Measurements from ENCODE around the gene ENPP5.
A peak's percentile ranks its signal among the peaks of the same experiment; 100 is the strongest.

ENPP5 gene

GRCh38 chr6:46144270-46144669 lies 26.5 kb downstream of the ENPP5 start:
- Histone ChIP-seq H3K4me1 (ENCODE audit: control insufficient read depth, insufficient read depth, low read length) (no peaks in the 10 kb centered on the region), H3K36me3 (ENCODE audit: control insufficient read depth in 2 of 2, insufficient read depth in 1 of 2, low read length in 2 of 2) (peaks cover 0 to 7% of the 10 kb centered on the region in 2 experiments; a peak in 1 of 3 replicates), H3K9me3 (ENCODE audit: control insufficient read depth, insufficient read depth, low read depth, low read length) (no peaks in the 10 kb centered on the region), H3K27ac (ENCODE audit: extremely low read depth, low read depth, low read length) (no peak overlapping the region), H3K4me3 (ENCODE audit: low read depth, low read length) (no peak overlapping the region)
- ChIA-PET CTCF (interaction anchor here (0.9 kb wide), 1 partner anchor 15 kb away, joined by 3 read pairs; no protein-coding TSS in a partner anchor), POLR2A (no interaction called here)
- no peak for TF ChIP-seq ZNF311 (tag by site-specific recombination; IDR thresholded peaks at IDR 0.05; ENCODE audit: borderline replicate concordance)
- 0 out of 2 replicates have a peak, but pooled peaks have one; percentile 19 for TF ChIP-seq PRDM6 (tag by site-specific recombination; IDR thresholded peaks at IDR 0.05)

DNA sequence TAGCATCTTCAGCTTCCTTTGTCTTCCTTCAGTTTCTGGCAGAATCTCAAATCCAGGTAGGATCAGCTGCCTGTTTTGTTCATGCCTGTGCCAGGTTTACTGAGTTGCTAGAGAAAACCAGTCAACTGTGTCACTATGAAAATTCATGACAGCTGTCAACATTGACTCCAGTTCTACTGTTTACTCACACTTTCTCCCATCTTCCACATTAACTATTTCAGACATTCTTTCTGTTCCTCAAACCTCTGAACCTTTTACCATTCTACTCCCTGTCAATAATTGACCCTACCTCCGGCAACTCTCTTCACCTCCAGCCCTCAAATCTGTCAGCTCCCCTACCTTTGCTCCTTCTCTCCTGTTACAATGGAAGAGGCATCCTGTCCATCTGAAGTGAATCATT lies 32.5 kb downstream of the ENPP5 start:
- CTCF ChIA-PET, result interaction anchor here (0.9 kb wide), 1 partner anchor 32 kb away, joined by 3 read pairs; no protein-coding TSS in a partner anchor
- TF ChIP-seq, protein P1, sequence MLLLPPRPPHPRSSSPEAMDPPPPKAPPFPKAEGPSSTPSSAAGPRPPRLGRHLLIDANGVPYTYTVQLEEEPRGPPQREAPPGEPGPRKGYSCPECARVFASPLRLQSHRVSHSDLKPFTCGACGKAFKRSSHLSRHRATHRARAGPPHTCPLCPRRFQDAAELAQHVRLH (tag by site-specific recombination; IDR thresholded peaks at IDR 0.05), result no peak
- TF ChIP-seq ZNF555 (tag by site-specific recombination; conservative IDR thresholded peaks at IDR 0.05), result no peak
- TF ChIP-seq ZNF701 (tag by site-specific recombination; IDR thresholded peaks at IDR 0.05), result no peak
- TF ChIP-seq PRDM2 (tag by site-specific recombination; IDR thresholded peaks at IDR 0.05; ENCODE audit: borderline replicate concordance), result no peak
- TF ChIP-seq ZNF837 (tag by site-specific recombination; IDR thresholded peaks at IDR 0.05), result no peak
- no peak for TF ChIP-seq ZNF629 (tag by site-specific recombination; IDR thresholded peaks at IDR 0.05)
- TF ChIP-seq, protein P2, sequence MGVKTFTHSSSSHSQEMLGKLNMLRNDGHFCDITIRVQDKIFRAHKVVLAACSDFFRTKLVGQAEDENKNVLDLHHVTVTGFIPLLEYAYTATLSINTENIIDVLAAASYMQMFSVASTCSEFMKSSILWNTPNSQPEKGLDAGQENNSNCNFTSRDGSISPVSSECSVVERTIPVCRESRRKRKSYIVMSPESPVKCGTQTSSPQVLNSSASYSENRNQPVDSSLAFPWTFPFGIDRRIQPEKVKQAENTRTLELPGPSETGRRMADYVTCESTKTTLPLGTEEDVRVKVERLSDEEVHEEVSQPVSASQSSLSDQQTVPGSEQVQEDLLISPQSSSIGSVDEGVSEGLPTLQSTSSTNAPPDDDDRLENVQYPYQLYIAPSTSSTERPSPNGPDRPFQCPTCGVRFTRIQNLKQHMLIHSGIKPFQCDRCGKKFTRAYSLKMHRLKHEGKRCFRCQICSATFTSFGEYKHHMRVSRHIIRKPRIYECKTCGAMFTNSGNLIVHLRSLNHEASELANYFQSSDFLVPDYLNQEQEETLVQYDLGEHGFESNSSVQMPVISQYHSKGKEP (tag by site-specific recombination; IDR thresholded peaks at IDR 0.05), result no peak
- TF ChIP-seq FEZF1 (tag by site-specific recombination; IDR thresholded peaks at IDR 0.05), result no peak
- no peak for TF ChIP-seq KLF16 (tag by site-specific recombination; IDR thresholded peaks at IDR 0.05)
- no peak for TF ChIP-seq ZNF677 (tag by site-specific recombination; IDR thresholded peaks at IDR 0.05)
- TF ChIP-seq ZNF76 (tag by site-specific recombination; IDR thresholded peaks at IDR 0.05; ENCODE audit: borderline replicate concordance, low read depth), result no peak
- TF ChIP-seq IKZF3 (tag by site-specific recombination; IDR thresholded peaks at IDR 0.05), result no peak
- no peak for TF ChIP-seq ZNF19 (tag by site-specific recombination; IDR thresholded peaks at IDR 0.05; ENCODE audit: low read depth)
- no peak for TF ChIP-seq HOXD13 (CRISPR knock-in tag; IDR thresholded peaks at IDR 0.05; ENCODE audit: borderline replicate concordance)
- TF ChIP-seq ZNF449 (tag by site-specific recombination; IDR thresholded peaks at IDR 0.05), result no peak
- no peak for TF ChIP-seq ZNF623 (tag by site-specific recombination; IDR thresholded peaks at IDR 0.05)
- TF ChIP-seq, protein P3, sequence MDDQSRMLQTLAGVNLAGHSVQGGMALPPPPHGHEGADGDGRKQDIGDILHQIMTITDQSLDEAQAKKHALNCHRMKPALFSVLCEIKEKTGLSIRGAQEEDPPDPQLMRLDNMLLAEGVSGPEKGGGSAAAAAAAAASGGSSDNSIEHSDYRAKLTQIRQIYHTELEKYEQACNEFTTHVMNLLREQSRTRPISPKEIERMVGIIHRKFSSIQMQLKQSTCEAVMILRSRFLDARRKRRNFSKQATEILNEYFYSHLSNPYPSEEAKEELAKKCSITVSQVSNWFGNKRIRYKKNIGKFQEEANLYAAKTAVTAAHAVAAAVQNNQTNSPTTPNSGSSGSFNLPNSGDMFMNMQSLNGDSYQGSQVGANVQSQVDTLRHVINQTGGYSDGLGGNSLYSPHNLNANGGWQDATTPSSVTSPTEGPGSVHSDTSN (CRISPR knock-in tag; IDR thresholded peaks at IDR 0.05), result no peak
- TF ChIP-seq, protein P4, sequence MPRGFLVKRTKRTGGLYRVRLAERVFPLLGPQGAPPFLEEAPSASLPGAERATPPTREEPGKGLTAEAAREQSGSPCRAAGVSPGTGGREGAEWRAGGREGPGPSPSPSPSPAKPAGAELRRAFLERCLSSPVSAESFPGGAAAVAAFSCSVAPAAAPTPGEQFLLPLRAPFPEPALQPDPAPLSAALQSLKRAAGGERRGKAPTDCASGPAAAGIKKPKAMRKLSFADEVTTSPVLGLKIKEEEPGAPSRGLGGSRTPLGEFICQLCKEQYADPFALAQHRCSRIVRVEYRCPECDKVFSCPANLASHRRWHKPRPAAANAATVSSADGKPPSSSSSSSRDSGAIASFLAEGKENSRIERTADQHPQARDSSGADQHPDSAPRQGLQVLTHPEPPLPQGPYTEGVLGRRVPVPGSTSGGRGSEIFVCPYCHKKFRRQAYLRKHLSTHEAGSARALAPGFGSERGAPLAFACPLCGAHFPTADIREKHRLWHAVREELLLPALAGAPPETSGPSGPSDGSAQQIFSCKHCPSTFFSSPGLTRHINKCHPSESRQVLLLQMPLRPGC (tag by site-specific recombination; IDR thresholded peaks at IDR 0.05), result no peak
- Histone ChIP-seq H3K27ac (ENCODE audit: extremely low read depth, low read depth, low read length) (no peak overlapping the region), H3K4me1 (ENCODE audit: control insufficient read depth, insufficient read depth, low read length) (no peaks in the 10 kb centered on the region), H3K4me3 (ENCODE audit: low read depth, low read length) (no peak overlapping the region), H3K9me3 (ENCODE audit: control insufficient read depth, insufficient read depth, low read depth, low read length) (no peaks in the 10 kb centered on the region), H3K36me3 (ENCODE audit: control insufficient read depth in 2 of 2, insufficient read depth in 1 of 2, low read length in 2 of 2) (peaks cover 0 to 5% of the 10 kb centered on the region in 2 experiments; a peak in 1 of 3 replicates)
- POLR2A ChIA-PET, result interaction anchor here (2.3 kb wide), 1 partner anchor 9 kb away, joined by 9 read pairs; the partner anchor contains the start of gene ENPP4

All from HEK293 (cell line).